GM21381 (cell line): ENCODE results near the gene TMEM26.

Experiments used
- ATAC-seq: cut with Tn5 transposase; IDR thresholded peaks from one replicate; pipeline ENCODE4 v1.9.1; 2021; ENCODE audit warnings: mild to moderate bottlenecking, moderate library complexity; ENCODE audit not compliant: unreplicated experiment

TMEM26 gene

GRCh38 chr10:61452655-61453641 lies at the start of gene TMEM26:
Gene TMEM26 (minus strand): TSS chr10:61453381. CDS start chr10:61453081, 300 bp downstream.
- ATAC-seq, result no peak

- no peak for ATAC-seq
Observed at GRCh38 chr10:61500460-61500859, 47.3 kb upstream of the TMEM26 start.

GRCh38 chr10:61492364-61492995 lies 39.3 kb upstream of the TMEM26 start:
- no peak for ATAC-seq

- ATAC-seq, result no peak
Observed at GRCh38 chr10:61487506-61487905, 34.3 kb upstream of the TMEM26 start.

GRCh38 chr10:61486738-61487396 lies 33.7 kb upstream of the TMEM26 start:
- ATAC-seq, result no peak

- no peak for ATAC-seq
Observed at GRCh38 chr10:61486251-61486650, 33.1 kb upstream of the TMEM26 start.

GRCh38 chr10:61481597-61481996 lies 28.4 kb upstream of the TMEM26 start:
- no peak for ATAC-seq

- no peak for ATAC-seq
Observed at GRCh38 chr10:61480208-61480607, 27.0 kb upstream of the TMEM26 start.

- no peak for ATAC-seq
Observed at GRCh38 chr10:61478621-61479312, 25.6 kb upstream of the TMEM26 start.

- ATAC-seq, result no peak
Observed at GRCh38 chr10:61477451-61477850, 24.3 kb upstream of the TMEM26 start.

GRCh38 chr10:61476529-61476928 lies 23.3 kb upstream of the TMEM26 start:
- ATAC-seq, result no peak

GRCh38 chr10:61475449-61475873 lies 22.3 kb upstream of the TMEM26 start:
- ATAC-seq, result no peak

- no peak for ATAC-seq
Observed at GRCh38 chr10:61472090-61472674, 19.0 kb upstream of the TMEM26 start.

- no peak for ATAC-seq
Observed at GRCh38 chr10:61471491-61471890, 18.3 kb upstream of the TMEM26 start.

GRCh38 chr10:61470740-61471139 lies 17.6 kb upstream of the TMEM26 start:
- ATAC-seq, result no peak

GRCh38 chr10:61465901-61466632 lies 12.9 kb upstream of the TMEM26 start:
- ATAC-seq, result no peak

GRCh38 chr10:61465171-61465496 lies 12.0 kb upstream of the TMEM26 start:
- no peak for ATAC-seq

GRCh38 chr10:61464461-61465170 lies 11.4 kb upstream of the TMEM26 start:
- ATAC-seq, result no peak
